ENCODE results near the gene TSSC4.

Gene TSSC4

GRCh38 chr11:2400762-2401435 is 349 bp downstream of the TSSC4 start:
- no peak for DNase-seq (ENCODE audit: low spot score)

GRCh38 chr11:2401436-2401984 is 960 bp downstream of the TSSC4 start:
- DNase-seq (ENCODE audit: low spot score): no peak

GRCh38 chr11:2402106-2402505 is 1.6 kb downstream of the TSSC4 start:
- DNase-seq (ENCODE audit: low spot score): no peak

GRCh38 chr11:2402890-2403645 is 2.5 kb downstream of the TSSC4 start:
- DNase-seq (ENCODE audit: low spot score): no peak

- DNase-seq (ENCODE audit: low spot score): no peak
These were observed 4.2 kb downstream of the TSSC4 start for GRCh38 chr11:2404735-2405196.

GRCh38 chr11:2406451-2406850 is 5.9 kb downstream of the TSSC4 start:
- no peak for DNase-seq (ENCODE audit: low spot score)

- DNase-seq (ENCODE audit: low spot score): no peak
These were observed 6.4 kb downstream of the TSSC4 start for GRCh38 chr11:2406878-2407410.

GRCh38 chr11:2408671-2409070 is 8.1 kb downstream of the TSSC4 start:
- DNase-seq (ENCODE audit: low spot score): no peak

GRCh38 chr11:2409126-2409525 is 8.6 kb downstream of the TSSC4 start:
- DNase-seq (ENCODE audit: low spot score): no peak

GRCh38 chr11:2409611-2410468 is 9.3 kb downstream of the TSSC4 start:
- no peak for DNase-seq (ENCODE audit: low spot score)

GRCh38 chr11:2410616-2411015 is 10.1 kb downstream of the TSSC4 start:
- DNase-seq (ENCODE audit: low spot score): no peak

GRCh38 chr11:2411446-2412305 is 11.1 kb downstream of the TSSC4 start:
- no peak for DNase-seq (ENCODE audit: low spot score)

GRCh38 chr11:2412323-2412722 is 11.8 kb downstream of the TSSC4 start:
- no peak for DNase-seq (ENCODE audit: low spot score)

- no peak for DNase-seq (ENCODE audit: low spot score)
These were observed 13.4 kb downstream of the TSSC4 start for GRCh38 chr11:2413742-2414579.

- no peak for DNase-seq (ENCODE audit: low spot score)
These were observed 14.1 kb downstream of the TSSC4 start for GRCh38 chr11:2414616-2415015.

- no peak for DNase-seq (ENCODE audit: low spot score)
These were observed 14.6 kb downstream of the TSSC4 start for GRCh38 chr11:2415171-2415570.

- no peak for DNase-seq (ENCODE audit: low spot score)
These were observed 15.2 kb downstream of the TSSC4 start for GRCh38 chr11:2415601-2416380.

GRCh38 chr11:2416765-2417164 is 16.2 kb downstream of the TSSC4 start:
- DNase-seq (ENCODE audit: low spot score): no peak

Measured in activated CD4-positive, alpha-beta T cell treated with anti-CD3 and anti-CD28 coated beads, Interleukin-2, Interleukin-4, amounts not matched to agents 100 ng/mL and 50 ng/mL, durations not matched to agents 16 hours and 8 hours (primary cell).